ENCODE results near the gene DIO3. TPM values are rescaled to one million over a fixed set of nuclear protein-coding genes. Genes with fewer than 3 reads are reported as not detected.

Gene DIO3
- total RNA-seq, 1 experiment from 2014 or later = 4.9 TPM

GRCh38 chr14:101551729-101552595 lies 9.3 kb upstream of the DIO3 start:
- Histone ChIP-seq H3K79me2 (ENCODE audit: low read length) (no peaks in the 10 kb centered on the region), H3K27ac (ENCODE audit: low read length) (no peak overlapping the region), H3K9ac (ENCODE audit: low read length) (no peak overlapping the region), H3F3A (ENCODE audit: low read length, unreplicated experiment) (no peaks in the 10 kb centered on the region), H3K9me2 (replicated peaks; ENCODE audit: low read length) (no peaks in the 10 kb centered on the region), H2AFZ (ENCODE audit: low read length) (no peak overlapping the region), H4K20me1 (ENCODE audit: low read length) (no peaks in the 10 kb centered on the region), H3K4me3 (ENCODE audit: low read length) (no peak overlapping the region), H3K4me1 (ENCODE audit: insufficient read depth, low read length) (peaks cover 13% of the 10 kb centered on the region), H3K9me3 (ENCODE audit: low read length) (no peaks in the 10 kb centered on the region), H3K27me3 (ENCODE audit: low read length) (no peaks in the 10 kb centered on the region), H3K36me3 (ENCODE audit: low read depth, low read length) (no peaks in the 10 kb centered on the region), H3K4me2 (ENCODE audit: low read length) (peak overlapping the region; percentile 23; the same call in 1 of the 2 replicates)
- ChIA-PET CTCF (no interaction called here), POLR2A (ENCODE audit: unreplicated experiment) (no interaction called here)
- no peak for TF ChIP-seq EZH2 (IDR thresholded peaks at IDR 0.05; ENCODE audit: low read length, unreplicated experiment)
- no peak for TF ChIP-seq CTCF (conservative IDR thresholded peaks at IDR 0.05; ENCODE audit: low read depth, low read length)
- no peak for TF ChIP-seq EZH2phosphoT487 (IDR thresholded peaks at IDR 0.05; ENCODE audit: borderline replicate concordance, low read length)
- BruUV-seq (replicated peaks) = no TSS peak
- intact Hi-C loops (cut with micrococcal nuclease) = loop anchor here (5.0 kb wide), 1 partner anchor 70 kb away; no protein-coding TSS in a partner anchor
- DNase-seq (no peak), ATAC-seq (no peak)

- H3K36me3 ChIP-seq (ENCODE audit: low read depth, low read length) = no peaks in the 10 kb centered on the region
- H2AFZ ChIP-seq (ENCODE audit: low read length) = no peak overlapping the region; the same call in 1 of the 2 replicates
- TF ChIP-seq CTCF (conservative IDR thresholded peaks at IDR 0.05; ENCODE audit: low read depth, low read length) (no peak), EZH2phosphoT487 (IDR thresholded peaks at IDR 0.05; ENCODE audit: borderline replicate concordance, low read length) (no peak), EZH2 (IDR thresholded peaks at IDR 0.05; ENCODE audit: low read length, unreplicated experiment) (no peak)
- H3K27ac ChIP-seq (ENCODE audit: low read length) = no peak overlapping the region
- BruUV-seq (replicated peaks) = no TSS peak
- no peaks in the 10 kb centered on the region for H3K27me3 ChIP-seq (ENCODE audit: low read length)
- H3K4me3 ChIP-seq (ENCODE audit: low read length) = no peak overlapping the region
- intact Hi-C loops (cut with micrococcal nuclease) = loop anchor here (5.0 kb wide), 1 partner anchor 71 kb away; no protein-coding TSS in a partner anchor
- H3K9me2 ChIP-seq (replicated peaks; ENCODE audit: low read length) = no peaks in the 10 kb centered on the region
- no peaks in the 10 kb centered on the region for H3F3A ChIP-seq (ENCODE audit: low read length, unreplicated experiment)
- no peaks in the 10 kb centered on the region for H3K9me3 ChIP-seq (ENCODE audit: low read length)
- H3K9ac ChIP-seq (ENCODE audit: low read length) = no peak overlapping the region
- no peaks in the 10 kb centered on the region for H3K79me2 ChIP-seq (ENCODE audit: low read length)
- H3K4me2 ChIP-seq (ENCODE audit: low read length) = peak overlapping the region; percentile 23; the same call in 1 of the 2 replicates
- no peaks in the 10 kb centered on the region for H4K20me1 ChIP-seq (ENCODE audit: low read length)
- ChIA-PET POLR2A (ENCODE audit: unreplicated experiment) (no interaction called here), CTCF (no interaction called here)
- peaks cover 13% of the 10 kb centered on the region for H3K4me1 ChIP-seq (ENCODE audit: insufficient read depth, low read length)
- peak; percentile 79 for ATAC-seq
- peak; percentile 73 for DNase-seq
Observed at GRCh38 chr14:101552786-101553231, 8.5 kb upstream of the DIO3 start.

GRCh38 chr14:101553393-101553792 lies 7.9 kb upstream of the DIO3 start:
- H3K9me2 ChIP-seq (replicated peaks; ENCODE audit: low read length) = no peaks in the 10 kb centered on the region
- no peaks in the 10 kb centered on the region for H3F3A ChIP-seq (ENCODE audit: low read length, unreplicated experiment)
- ChIA-PET POLR2A (ENCODE audit: unreplicated experiment) (no interaction called here), CTCF (no interaction called here)
- H3K4me2 ChIP-seq (ENCODE audit: low read length) = no peak overlapping the region
- no peak overlapping the region; the same call in 1 of the 2 replicates for H2AFZ ChIP-seq (ENCODE audit: low read length)
- H3K36me3 ChIP-seq (ENCODE audit: low read depth, low read length) = no peaks in the 10 kb centered on the region
- ATAC-seq (no peak), DNase-seq (no peak)
- TF ChIP-seq CTCF (conservative IDR thresholded peaks at IDR 0.05; ENCODE audit: low read depth, low read length) = no peak
- TF ChIP-seq EZH2 (IDR thresholded peaks at IDR 0.05; ENCODE audit: low read length, unreplicated experiment) = no peak
- TF ChIP-seq EZH2phosphoT487 (IDR thresholded peaks at IDR 0.05; ENCODE audit: borderline replicate concordance, low read length) = no peak
- BruUV-seq (replicated peaks) = no TSS peak
- H3K27ac ChIP-seq (ENCODE audit: low read length) = no peak overlapping the region
- H3K9me3 ChIP-seq (ENCODE audit: low read length) = no peaks in the 10 kb centered on the region
- intact Hi-C loops (cut with micrococcal nuclease) = loop anchor here (5.0 kb wide), 1 partner anchor 71 kb away; no protein-coding TSS in a partner anchor
- no peaks in the 10 kb centered on the region for H3K27me3 ChIP-seq (ENCODE audit: low read length)
- H3K4me1 ChIP-seq (ENCODE audit: insufficient read depth, low read length) = peaks cover 13% of the 10 kb centered on the region
- no peaks in the 10 kb centered on the region for H4K20me1 ChIP-seq (ENCODE audit: low read length)
- H3K4me3 ChIP-seq (ENCODE audit: low read length) = no peak overlapping the region
- H3K79me2 ChIP-seq (ENCODE audit: low read length) = no peaks in the 10 kb centered on the region; the same call in 1 of the 2 replicates
- H3K9ac ChIP-seq (ENCODE audit: low read length) = no peak overlapping the region
